H1 (cell line): ENCODE measurements around the gene CDH18. TPM values are rescaled to one million over a fixed set of nuclear protein-coding genes. Genes with fewer than 3 reads are reported as not detected.

Source experiments
- CTCF ChIA-PET: fragments of 300-600 bp; sonication (Branson Sonifier 250); formaldehyde crosslinking; loops from one replicate; lab custom pipeline; 2021; ENCODE audit not compliant: partially characterized antibody; lab: Charles Lee
- POLR2A ChIA-PET: fragments of 300-600 bp; sonication (Branson Sonifier 250); formaldehyde crosslinking; loops from one replicate; lab custom pipeline; 2021; ENCODE audit warnings: inconsistent platforms; ENCODE audit not compliant: partially characterized antibody; lab: Charles Lee
- DNase-seq, 2 experiments: peaks; one replicate each; pipeline versions ENCODE4 v3.0.0 to v3.0.0-alpha.2; 2010 to 2022; ENCODE audit warnings: low spot score in 2 of 2, low read depth in 1 of 2, mixed read lengths in 1 of 2
- FAIRE-seq: peaks from 2 replicates; lab custom pipeline; 2011; peaks lifted over from hg19 to GRCh38; lab: Jason Lieb, UNC
- H2AFZ ChIP-seq: 2 replicates; pipeline ENCODE4 v1.8.1; 2012; ENCODE audit warnings: low read length, inconsistent platforms
- H2AK5ac ChIP-seq: 2 replicates; pipeline ENCODE4 v1.6.1; 2013; ENCODE audit warnings: low read depth, low read length
- H2BK120ac ChIP-seq: replicated peaks from 2 replicates; pipeline ENCODE3; 2013; ENCODE audit warnings: low read depth, low read length, inconsistent platforms
- H2BK12ac ChIP-seq: 2 replicates; pipeline ENCODE4 v1.6.1; 2013; ENCODE audit warnings: low read depth, low read length
- H2BK15ac ChIP-seq: 2 replicates; pipeline ENCODE4 v1.6.1; 2013; ENCODE audit warnings: low read length
- H2BK20ac ChIP-seq: 2 replicates; pipeline ENCODE4 v1.6.1; 2013; ENCODE audit warnings: low read length
- H2BK5ac ChIP-seq: 2 replicates; pipeline ENCODE4 v1.6.1; 2013; ENCODE audit warnings: low read depth, low read length
- H3K14ac ChIP-seq: 2 replicates; pipeline ENCODE4 v1.6.1; 2013; ENCODE audit warnings: inconsistent platforms; ENCODE audit not compliant: insufficient read length
- H3K18ac ChIP-seq: 2 replicates; pipeline ENCODE4 v1.6.1; 2013; ENCODE audit warnings: low read length; ENCODE audit errors: extremely low read depth
- H3K23ac ChIP-seq: 2 replicates; pipeline ENCODE4 v1.6.1; 2013; ENCODE audit warnings: inconsistent platforms; ENCODE audit not compliant: insufficient read length
- H3K23me2 ChIP-seq: 2 replicates; pipeline ENCODE4 v1.6.1; 2013; ENCODE audit warnings: low read depth, low read length
- H3K27ac ChIP-seq: 2 replicates; pipeline ENCODE4 v1.6.1; 2011; ENCODE audit warnings: low read depth, low read length, inconsistent platforms
- H3K27me3 ChIP-seq, 4 experiments: replicated peaks in 1 of 4; 1 replicate in 1 of 4; 2 replicates in 3 of 4; pipeline versions ENCODE4 v1.6.1 to v1.8.1; 2011 to 2013; ENCODE audit warnings: low read length in 3 of 4, mild to moderate bottlenecking in 3 of 4, inconsistent platforms in 2 of 4, mixed read lengths in 2 of 4, moderate library complexity in 1 of 4; ENCODE audit not compliant: control insufficient read depth in 3 of 4, insufficient read depth in 3 of 4; ENCODE audit errors: extremely low read depth in 1 of 4
- H3K36me3 ChIP-seq, 4 experiments: 2 replicates each; pipeline versions ENCODE4 v1.6.1 to v1.8.1; 2011 to 2013; ENCODE audit warnings: mild to moderate bottlenecking in 4 of 4, low read length in 3 of 4, moderate library complexity in 2 of 4, control low read depth in 1 of 4, inconsistent platforms in 1 of 4; ENCODE audit not compliant: insufficient read depth in 4 of 4, control insufficient read depth in 2 of 4
- H3K4ac ChIP-seq: replicated peaks from 2 replicates; pipeline ENCODE3; 2013; ENCODE audit warnings: low read length, low read depth, mixed read lengths, inconsistent platforms; ENCODE audit not compliant: insufficient read length
- H3K4me1 ChIP-seq, 4 experiments: replicated peaks in 1 of 4; 1 replicate in 1 of 4; 2 replicates in 3 of 4; pipeline versions ENCODE4 v1.6.1 to v1.8.1; 2011 to 2013; ENCODE audit warnings: low read length in 3 of 4, inconsistent platforms in 2 of 4, mixed read lengths in 1 of 4; ENCODE audit not compliant: insufficient read depth in 4 of 4, control insufficient read depth in 3 of 4
- H3K4me2 ChIP-seq, 2 experiments: 2 replicates each; pipeline versions ENCODE4 v1.6.1 to v1.8.1; 2011 to 2013; ENCODE audit warnings: low read depth in 2 of 2, low read length in 2 of 2, control low read depth in 1 of 2, inconsistent platforms in 1 of 2, mild to moderate bottlenecking in 1 of 2; ENCODE audit not compliant: insufficient read depth in 1 of 2
- H3K4me3 ChIP-seq, 4 experiments: fragments of 200-600, 300-600 bp in 1 of 4; sonication (generic), shearing (Covaris generic), sonication (Bioruptor Twin) in 1 of 4; 2 replicates each; pipeline versions ENCODE4 v1.5.1 to v1.8.1; 2011 to 2016; ENCODE audit warnings: low read length in 4 of 4, low read depth in 3 of 4, control low read depth in 2 of 4, inconsistent platforms in 2 of 4, mild to moderate bottlenecking in 2 of 4, mixed read lengths in 1 of 4, moderate library complexity in 1 of 4; ENCODE audit not compliant: insufficient read depth in 2 of 4; ENCODE audit errors: extremely low read depth in 1 of 4
- H3K56ac ChIP-seq: replicated peaks from 2 replicates; pipeline ENCODE3; 2013; ENCODE audit warnings: low read depth, mild to moderate bottlenecking, mixed read lengths, low read length, inconsistent platforms; ENCODE audit not compliant: insufficient read length
- H3K79me1 ChIP-seq: 2 replicates; pipeline ENCODE4 v1.6.1; 2013; ENCODE audit warnings: low read depth, low read length, control low read depth
- H3K79me2 ChIP-seq, 2 experiments: 2 replicates each; pipeline versions ENCODE4 v1.6.1 to v1.8.1; 2012 to 2013; ENCODE audit warnings: low read length in 2 of 2, mild to moderate bottlenecking in 2 of 2, inconsistent platforms in 1 of 2; ENCODE audit not compliant: insufficient read depth in 2 of 2, control insufficient read depth in 1 of 2
- H3K9ac ChIP-seq, 4 experiments: replicated peaks in 1 of 4; 1 replicate in 1 of 4; 2 replicates in 3 of 4; pipeline versions ENCODE4 v1.6.1 to v1.8.1; 2011 to 2013; ENCODE audit warnings: low read depth in 3 of 4, low read length in 3 of 4, control low read depth in 2 of 4, mild to moderate bottlenecking in 2 of 4, moderate library complexity in 2 of 4, inconsistent platforms in 1 of 4; ENCODE audit errors: extremely low read depth in 1 of 4
- H3K9me3 ChIP-seq, 2 experiments: 2 replicates each; pipeline versions ENCODE4 v1.6.1 to v1.8.1; 2012 to 2013; ENCODE audit warnings: mild to moderate bottlenecking in 2 of 2, moderate library complexity in 2 of 2, control low read depth in 1 of 2, inconsistent platforms in 1 of 2, low read depth in 1 of 2, low read length in 1 of 2, mixed read lengths in 1 of 2; ENCODE audit not compliant: insufficient read depth in 2 of 2
- H4K20me1 ChIP-seq, 2 experiments: replicated peaks in 1 of 2; 2 replicates each; pipeline versions ENCODE3 to v1.8.1; 2011 to 2013; ENCODE audit warnings: inconsistent platforms in 2 of 2, low read length in 2 of 2, mild to moderate bottlenecking in 1 of 2; ENCODE audit not compliant: insufficient read depth in 2 of 2, control insufficient read depth in 1 of 2
- H4K5ac ChIP-seq: 2 replicates; pipeline ENCODE4 v1.6.1; 2013; ENCODE audit warnings: low read length, low read depth, mixed read lengths, inconsistent platforms; ENCODE audit not compliant: insufficient read length
- H4K8ac ChIP-seq: 2 replicates; pipeline ENCODE4 v1.8.0; 2013; ENCODE audit warnings: mild to moderate bottlenecking, moderate library complexity, low read length, inconsistent platforms; ENCODE audit not compliant: insufficient read depth; ENCODE audit errors: extremely low read depth
- H4K91ac ChIP-seq: replicated peaks from 2 replicates; pipeline ENCODE3; 2013; ENCODE audit warnings: low read length, mixed read lengths, inconsistent platforms; ENCODE audit not compliant: insufficient read length
- ATF3 ChIP-seq: IDR thresholded peaks from 2 replicates; pipeline ENCODE4 v1.6.1; 2011; ENCODE audit warnings: low read depth, mild to moderate bottlenecking, low read length; ENCODE audit not compliant: insufficient read depth
- BRCA1 ChIP-seq: IDR thresholded peaks from 2 replicates; pipeline ENCODE4 v1.6.1; 2012; ENCODE audit warnings: low read depth, low read length, improper control_type of control experiment
- CBX8 ChIP-seq: fragments of 300-800, 300-1000 bp; sonication (generic); IDR thresholded peaks from 2 replicates; pipeline ENCODE4 v1.7.1; 2016; ENCODE audit warnings: low read depth, low read length, borderline replicate concordance
- EP300 ChIP-seq, 2 experiments: IDR thresholded peaks; 1 replicate in 1 of 2; 2 replicates in 1 of 2; pipeline ENCODE4 v1.6.1; 2011 to 2012; ENCODE audit warnings: low read depth in 2 of 2, low read length in 2 of 2, mild to moderate bottlenecking in 2 of 2, borderline replicate concordance in 1 of 2, inconsistent platforms in 1 of 2, moderate library complexity in 1 of 2
- EZH2 ChIP-seq: fragments of 200-600 bp; sonication (generic); IDR thresholded peaks from 2 replicates; pipeline ENCODE4 v1.7.1; 2012; ENCODE audit warnings: low read depth, mild to moderate bottlenecking, moderate library complexity, low read length, inconsistent platforms; ENCODE audit not compliant: severe bottlenecking
- GTF2F1 ChIP-seq: IDR thresholded peaks from 2 replicates; pipeline ENCODE4 v1.6.1; 2012; ENCODE audit warnings: low read depth, low read length, improper control_type of control experiment, borderline replicate concordance
- KDM5A ChIP-seq: fragments of 200-600 bp; IDR thresholded peaks from 2 replicates; pipeline ENCODE4 v1.7.1; 2012; ENCODE audit warnings: mild to moderate bottlenecking, low read length, inconsistent platforms, mixed read lengths
- TAF7 ChIP-seq: optimal IDR thresholded peaks from 2 replicates; pipeline ENCODE3; 2011; ENCODE audit warnings: low read depth, mild to moderate bottlenecking, inconsistent platforms, low read length, moderate library complexity, borderline replicate concordance
- WGBS, 2 experiments: shearing (Covaris generic) in 1 of 2; methylation state at CpG; one replicate each; pipeline versions ENCODE4 v1.1.6 to v1.1.7; 2013 to 2015; ENCODE audit warnings: low lambda C conversion rate in 2 of 2, mixed read lengths in 2 of 2, inconsistent platforms in 1 of 2, low coverage in 1 of 2, missing lambda C conversion rate in 1 of 2; ENCODE audit not compliant: insufficient replicate concordance in 2 of 2, insufficient coverage in 1 of 2, insufficient read length in 1 of 2; ENCODE audit errors: extremely low coverage in 1 of 2, missing lambda C conversion rate in 1 of 2; 5-methylcytosine and 5-hydroxymethylcytosine counted together
- polyA plus RNA-seq, 7 experiments: library from polyadenylated mRNA; depleted of rRNA in 3 of 7; stranded (reverse) in 5 of 7; unstranded in 2 of 7; fragments of >200 nt in 5 of 7; fragments of 200-250 nt in 2 of 7; gene quantifications; 1 replicate in 5 of 7; 2 replicates in 1 of 7; 4 replicates in 1 of 7; pipeline versions ENCODE4 v1.2.1 to v1.2.3, GENCODE V29; 2011 to 2013; ENCODE audit warnings: missing spikeins in 2 of 7, mixed read lengths in 2 of 7
- total RNA-seq: library from RNA; stranded (reverse); fragmentation: NEBNext Ultra II Directional; extraction: Animal tissue kit (Norgen Biotek cat#: 25700); gene quantifications from 2 replicates; pipeline ENCODE4 v1.2.1, GENCODE V29; 2021

The CDH18 gene
- total and polyA plus RNA-seq, 2 of the 8 experiments (the other 6 are each of a cell fraction or from before 2014, with no cell fraction given), result 0.30 to 0.32 TPM

- WGBS, 2 experiments, result 82% methylated on average over 2 of the region's 2 CpGs; no CpG with 5 or more reads in 1 of the 2 experiments
- no peak overlapping the region for H3K56ac ChIP-seq
- H3K4me1 ChIP-seq, result no peaks in the 10 kb centered on the region
- ChIA-PET CTCF (interaction anchor here (1.0 kb wide), 1 partner anchor 40 kb away, joined by 3 read pairs; no protein-coding TSS in a partner anchor), POLR2A (no interaction called here)
- H2BK12ac ChIP-seq, result no peak overlapping the region
- H4K8ac ChIP-seq, result no peak overlapping the region
- no peak overlapping the region for H3K14ac ChIP-seq
- no peaks in the 10 kb centered on the region for H3K36me3 ChIP-seq
- H3K18ac ChIP-seq, result no peak overlapping the region
- H2AK5ac ChIP-seq, result no peak overlapping the region
- no peak overlapping the region for H3K4ac ChIP-seq
- FAIRE-seq (no peak), DNase-seq (no peak)
- H2BK5ac ChIP-seq, result no peak overlapping the region
- H3K27me3 ChIP-seq, result no peaks in the 10 kb centered on the region
- no peaks in the 10 kb centered on the region for H3K23me2 ChIP-seq
- H2AFZ ChIP-seq, result 0 out of 2 replicates have a peak overlapping the region, but pooled peaks have one; percentile 58
- no peak overlapping the region for H2BK120ac ChIP-seq
- no peak overlapping the region for H3K4me2 ChIP-seq
- no peak overlapping the region for H3K9ac ChIP-seq
- H4K91ac ChIP-seq, result no peak overlapping the region
- no peak overlapping the region for H3K23ac ChIP-seq
- no peaks in the 10 kb centered on the region for H4K20me1 ChIP-seq
- H3K9me3 ChIP-seq, result no peaks in the 10 kb centered on the region
- no peak overlapping the region for H3K27ac ChIP-seq
- H4K5ac ChIP-seq, result no peak overlapping the region
- H3K79me1 ChIP-seq, result no peaks in the 10 kb centered on the region
- no peak overlapping the region for H2BK20ac ChIP-seq
- no peaks in the 10 kb centered on the region for H3K79me2 ChIP-seq
- no peak overlapping the region for H3K4me3 ChIP-seq
- H2BK15ac ChIP-seq, result no peak overlapping the region
- TF ChIP-seq TAF7, result no peak
- no peak for TF ChIP-seq EP300 (IDR thresholded peaks at IDR 0.05; ENCODE audit: borderline replicate concordance in 1 of 2, low read depth in 2 of 2, low read length in 2 of 2)
- no peak for TF ChIP-seq ATF3
- TF ChIP-seq EZH2, result no peak
- TF ChIP-seq BRCA1, result no peak
- no peak for TF ChIP-seq KDM5A
- TF ChIP-seq GTF2F1, result no peak
- TF ChIP-seq CBX8, result no peak
Measured at GRCh38 chr5:19498852-19499251, 489.1 kb downstream of the CDH18 start.
